ES-I3 (cell line): Measurements from ENCODE around the gene OPA3.

Experiments used
- H3K36me3 ChIP-seq: 2 replicates; pipeline ENCODE4 v1.6.1; 2013; ENCODE audit warnings: mild to moderate bottlenecking, low read length, control low read depth, moderate library complexity; ENCODE audit not compliant: insufficient read depth
- H3K4me1 ChIP-seq: 2 replicates; pipeline ENCODE4 v1.6.1; 2013; ENCODE audit warnings: mild to moderate bottlenecking, control low read depth, low read length; ENCODE audit not compliant: insufficient read depth
- H3K9ac ChIP-seq: 2 replicates; pipeline ENCODE4 v1.6.1; 2013; ENCODE audit warnings: low read depth, mild to moderate bottlenecking, low read length, moderate library complexity
- H3K9me3 ChIP-seq: 2 replicates; pipeline ENCODE4 v1.6.1; 2013; ENCODE audit warnings: mild to moderate bottlenecking, low read length, moderate library complexity; ENCODE audit not compliant: control insufficient read depth, insufficient read depth

The OPA3 gene

DNA sequence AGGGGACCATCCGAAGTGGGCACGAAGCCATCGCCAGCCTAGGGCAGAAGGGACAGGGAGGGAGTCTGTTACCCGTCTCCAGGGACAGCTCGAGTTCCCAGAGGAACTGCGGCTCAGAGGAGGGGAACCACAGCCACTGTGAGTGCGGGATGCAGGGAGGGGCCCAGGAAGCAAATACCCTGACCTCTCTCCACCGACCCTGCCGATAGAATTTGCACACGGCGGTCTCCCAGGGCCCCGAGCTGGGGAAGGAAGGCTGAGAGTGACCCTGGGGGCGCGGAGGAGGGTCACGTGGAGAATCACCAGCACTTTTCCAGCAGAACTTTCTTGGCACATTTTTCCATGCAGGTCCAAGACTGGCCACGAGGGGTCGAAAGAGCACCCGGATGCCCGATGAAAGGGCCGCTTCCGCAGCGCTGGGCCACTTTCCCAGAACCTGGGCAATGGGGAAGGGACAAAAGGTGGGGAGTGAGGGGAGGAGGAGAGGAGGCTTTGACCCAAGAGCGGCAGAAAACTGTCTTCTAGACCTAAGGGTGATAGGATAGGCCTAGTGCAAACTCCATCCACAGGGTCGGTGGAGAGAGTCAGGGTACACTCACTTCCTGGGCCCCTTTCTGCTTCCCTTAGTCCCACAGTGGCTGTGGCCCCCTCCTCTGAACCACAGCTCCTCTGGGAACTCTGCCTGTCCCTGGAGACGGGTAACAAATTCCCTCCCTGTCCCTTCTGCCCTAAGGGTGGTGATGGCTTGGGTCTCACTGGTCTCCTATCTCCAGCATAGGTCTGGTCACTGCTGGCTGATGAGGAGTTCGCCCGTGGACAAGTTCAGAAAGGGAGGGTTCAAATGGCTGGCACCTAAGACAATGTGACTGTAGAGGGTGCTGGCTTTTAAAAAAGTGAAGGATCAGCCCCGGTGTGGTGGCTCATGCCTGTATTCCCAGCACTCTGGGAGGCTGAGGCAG is 22.7 kb upstream of the OPA3 start:
- Histone ChIP-seq H3K4me1 (peaks cover 4% of the 10 kb centered on the region; the same call in 1 of the 2 replicates), H3K9ac (peak overlapping the region; percentile 73), H3K36me3 (peaks cover 6% of the 10 kb centered on the region), H3K9me3 (no peaks in the 10 kb centered on the region)

DNA sequence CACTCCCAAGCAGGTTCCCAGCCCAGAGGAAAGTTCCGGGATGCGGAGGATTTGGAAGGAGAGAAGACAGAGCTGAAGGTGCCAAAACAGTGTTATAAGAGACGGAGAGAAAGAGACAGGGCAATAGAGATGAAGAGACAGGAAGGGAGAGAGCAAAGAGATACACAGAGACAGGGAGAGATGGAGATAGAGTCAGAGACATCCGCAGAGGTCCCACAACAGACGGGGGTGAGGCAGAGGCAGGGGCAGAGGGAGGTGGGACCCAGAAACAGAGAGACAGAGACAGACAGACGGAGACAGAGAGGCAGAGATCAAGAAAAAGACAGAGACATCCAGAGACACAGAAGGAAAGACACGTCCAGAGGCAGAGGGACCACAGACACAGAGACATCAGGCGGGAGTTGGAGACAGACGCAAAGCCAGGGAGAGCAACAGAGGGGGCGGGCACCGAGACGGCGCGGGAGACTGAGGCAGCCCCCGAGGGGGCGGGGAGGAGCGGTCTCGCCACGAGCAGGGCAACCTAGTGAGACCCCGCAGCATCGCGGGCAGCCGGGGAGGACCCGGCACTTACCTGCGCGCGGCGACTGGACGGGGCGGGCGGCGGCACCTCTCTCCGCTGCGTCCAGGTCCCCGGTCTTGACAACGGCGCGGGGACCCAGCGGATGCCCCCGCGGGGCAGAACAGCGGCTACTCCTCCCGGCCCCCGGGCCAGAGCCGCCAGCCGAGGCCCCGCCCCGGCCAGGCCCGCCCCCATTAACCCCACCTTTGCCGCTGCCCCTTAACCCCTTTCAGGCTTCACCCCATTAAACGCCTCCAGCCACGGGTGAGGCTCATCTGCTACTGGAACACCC is 17.1 kb upstream of the OPA3 start, which contains the start of gene GPR4:
Gene GPR4, minus strand, starts transcription at position 689 of the 851 bp plus-strand sequence. CDS start 10,346 bp downstream, outside the sequence.
- H3K36me3 ChIP-seq: no peaks in the 10 kb centered on the region
- H3K9ac ChIP-seq: peak within 1 kb of the TSS; percentile 37; the same call in 1 of the 2 replicates
- H3K9me3 ChIP-seq: no peaks in the 10 kb centered on the region
- H3K4me1 ChIP-seq: peaks cover 8% of the 10 kb centered on the region; the same call in 1 of the 2 replicates

DNA sequence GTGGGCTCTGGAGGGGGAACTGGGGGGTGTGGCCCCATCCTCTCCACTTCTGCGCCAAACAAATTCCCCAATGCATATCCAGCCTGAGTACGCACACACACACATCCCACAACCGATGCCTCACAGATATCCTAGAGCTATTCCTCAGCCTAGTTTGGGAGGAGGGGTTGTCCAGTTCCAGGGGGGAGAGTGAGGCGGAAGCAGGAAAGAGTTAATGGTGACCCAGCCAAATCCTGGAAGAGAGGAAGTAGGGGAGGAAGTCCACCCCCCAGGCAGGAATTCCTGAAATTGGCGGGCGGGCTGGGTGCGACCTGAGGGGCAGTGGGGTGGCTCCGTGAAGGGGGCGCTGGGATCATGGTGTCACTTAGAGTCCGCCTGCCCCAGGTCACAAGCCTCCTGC is 16.5 kb upstream of the OPA3 start:
- Histone ChIP-seq H3K4me1 (peaks cover 8% of the 10 kb centered on the region; the same call in 1 of the 2 replicates), H3K9ac (peak overlapping the region; percentile 37; the same call in 1 of the 2 replicates)

DNA sequence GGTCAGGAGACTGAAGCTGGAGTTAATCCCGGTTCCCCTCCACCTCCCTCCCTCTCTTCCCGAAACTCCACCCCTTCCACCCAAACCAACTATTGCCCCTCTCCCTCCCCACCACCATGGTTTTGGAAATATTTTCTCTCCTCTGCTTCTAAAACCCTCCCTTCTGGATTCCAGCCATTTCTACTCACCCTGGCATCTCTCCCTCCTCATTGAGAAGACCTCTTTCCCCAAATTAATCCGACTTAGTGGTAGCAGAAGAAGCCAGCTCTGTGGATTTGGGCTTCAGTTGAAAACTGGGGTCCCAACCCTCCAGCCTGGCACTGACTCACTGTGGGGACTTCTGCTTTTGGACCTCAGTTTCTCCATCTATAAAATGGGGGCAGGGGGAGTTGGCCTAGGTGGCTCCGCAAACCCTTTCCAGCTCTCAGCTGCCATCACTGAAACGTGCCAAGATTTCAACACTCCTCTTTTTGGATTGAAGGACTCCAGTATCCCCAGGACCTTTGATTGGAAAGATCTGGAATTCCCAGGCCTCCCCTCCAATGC is 15.8 kb upstream of the OPA3 start:
- Histone ChIP-seq H3K36me3 (no peaks in the 10 kb centered on the region), H3K9ac (no peak overlapping the region), H3K4me1 (peaks cover 8% of the 10 kb centered on the region; the same call in 1 of the 2 replicates), H3K9me3 (no peaks in the 10 kb centered on the region)

More for the DNA sequence above, 16.5 kb upstream of the OPA3 start:
- Histone ChIP-seq H3K36me3 (no peaks in the 10 kb centered on the region), H3K9me3 (no peaks in the 10 kb centered on the region)

DNA sequence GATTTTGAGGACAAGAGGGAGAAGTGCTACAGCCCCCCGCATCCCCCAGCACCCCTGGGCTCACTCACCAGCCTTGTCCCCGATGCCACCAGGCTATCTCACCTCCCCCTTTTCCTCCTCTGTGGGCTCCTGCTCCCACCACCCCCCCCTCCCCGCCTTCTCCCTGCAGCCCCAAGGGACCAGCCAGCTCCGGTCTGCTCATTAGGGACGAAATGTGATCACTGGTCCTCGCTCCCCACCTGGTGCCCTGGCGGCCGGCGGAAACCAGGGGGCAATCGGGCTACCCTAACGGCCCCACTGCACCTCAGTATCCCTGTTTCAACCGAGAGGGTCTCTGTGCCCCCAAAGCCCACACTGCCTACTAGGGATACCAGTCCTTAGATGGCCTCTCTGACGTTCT is 14.7 kb upstream of the OPA3 start:
- Histone ChIP-seq H3K36me3 (no peaks in the 10 kb centered on the region), H3K9me3 (no peaks in the 10 kb centered on the region), H3K9ac (peak overlapping the region; percentile 6), H3K4me1 (peaks cover 8% of the 10 kb centered on the region; the same call in 1 of the 2 replicates)

DNA sequence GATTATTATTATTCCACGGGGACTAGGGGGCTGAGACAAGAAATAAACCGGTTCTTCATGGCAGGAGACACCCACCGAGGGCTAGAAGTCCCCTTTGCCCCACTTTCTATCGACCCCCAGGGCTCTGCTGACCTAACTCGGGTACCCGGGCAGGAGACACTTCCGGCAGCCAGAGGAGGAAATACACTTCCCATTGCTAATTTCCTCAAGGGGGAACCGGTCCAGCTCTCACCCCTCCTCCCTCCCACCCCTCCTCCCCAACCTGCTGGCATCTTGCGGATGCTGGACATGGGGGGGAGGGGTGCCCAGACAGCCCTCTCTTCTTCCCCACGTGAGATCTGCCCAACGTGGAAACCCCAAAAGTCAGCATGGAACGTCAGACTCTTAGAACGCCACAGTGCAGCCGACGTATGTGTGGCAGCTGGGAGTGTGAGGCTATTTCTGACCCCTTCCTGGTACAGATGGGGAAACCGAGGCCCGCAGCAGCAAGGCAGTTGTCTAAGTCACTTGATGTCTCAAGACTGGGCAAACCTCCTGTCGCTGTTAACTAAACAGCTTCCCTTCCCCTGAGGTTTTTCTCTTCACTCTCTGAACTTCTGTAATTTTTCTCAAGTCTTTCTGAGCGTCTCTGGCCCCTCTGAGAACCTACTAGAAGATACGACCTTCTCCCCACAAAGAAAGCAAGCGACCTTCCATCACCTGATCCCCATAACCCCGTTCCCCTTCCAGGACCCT is 13.8 kb upstream of the OPA3 start:
- peaks cover 8% of the 10 kb centered on the region; the same call in 1 of the 2 replicates for H3K4me1 ChIP-seq
- peak overlapping the region; percentile 46; the same call in 1 of the 2 replicates for H3K9ac ChIP-seq
- H3K36me3 ChIP-seq: no peaks in the 10 kb centered on the region
- no peaks in the 10 kb centered on the region for H3K9me3 ChIP-seq

DNA sequence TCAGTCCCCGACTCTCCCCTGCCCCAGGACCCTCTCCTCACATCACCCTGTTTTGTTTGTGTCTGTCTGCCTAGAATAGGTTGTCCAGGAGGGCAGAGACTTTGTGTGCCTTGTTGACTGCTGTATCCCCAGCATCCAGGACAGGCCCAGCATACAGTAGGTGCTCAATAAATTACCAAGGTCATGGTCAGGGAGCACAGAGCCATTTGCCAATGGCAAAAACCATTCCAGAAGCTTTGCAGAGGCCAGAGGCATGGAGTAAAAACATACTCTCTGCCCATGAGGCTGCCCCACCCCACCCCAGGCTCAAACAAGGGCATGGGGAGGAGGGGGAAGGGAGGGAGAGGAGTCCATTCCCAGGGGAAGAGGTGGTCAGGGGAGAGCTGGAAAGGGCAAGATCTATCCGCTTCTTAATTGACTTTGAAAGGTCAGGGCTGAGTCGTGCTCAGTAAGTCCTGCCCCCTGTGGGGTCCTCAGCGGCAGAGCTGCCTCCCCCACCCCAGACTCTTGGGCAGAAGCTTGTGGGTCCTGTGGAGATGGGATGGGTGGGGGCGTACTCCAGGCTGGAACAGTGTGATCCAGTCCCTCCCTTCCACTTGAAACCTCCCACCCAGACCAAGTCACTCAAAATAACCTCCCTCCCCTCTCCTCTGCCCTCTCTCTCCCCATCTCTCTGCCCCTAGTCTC is 13.0 kb upstream of the OPA3 start:
- Histone ChIP-seq H3K36me3 (no peaks in the 10 kb centered on the region), H3K9me3 (no peaks in the 10 kb centered on the region), H3K9ac (peak overlapping the region; percentile 46; the same call in 1 of the 2 replicates), H3K4me1 (peaks cover 8% of the 10 kb centered on the region; the same call in 1 of the 2 replicates)

DNA sequence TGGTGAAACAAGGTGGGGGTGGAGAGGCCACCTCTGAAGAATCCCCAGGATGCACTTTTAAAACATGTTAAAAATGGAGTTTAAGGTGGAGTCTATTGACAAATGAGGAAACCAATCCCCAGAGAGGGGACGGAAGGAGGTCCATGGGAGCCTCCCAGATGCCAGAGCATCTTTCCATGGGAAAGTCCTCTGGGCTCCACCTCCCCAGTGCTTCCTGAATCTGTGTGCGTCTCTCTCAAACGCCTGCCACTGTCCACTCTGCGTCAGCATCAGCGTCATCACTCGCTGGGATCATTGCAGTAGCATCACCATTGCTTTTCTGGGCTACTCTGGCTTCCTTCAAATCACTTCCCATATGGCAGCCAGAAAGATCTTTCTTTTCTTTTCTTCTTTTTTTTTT is 11.2 kb upstream of the OPA3 start:
- no peaks in the 10 kb centered on the region for H3K9me3 ChIP-seq
- no peaks in the 10 kb centered on the region for H3K36me3 ChIP-seq
- H3K4me1 ChIP-seq: peaks cover 8% of the 10 kb centered on the region; the same call in 1 of the 2 replicates
- H3K9ac ChIP-seq: no peak overlapping the region

DNA sequence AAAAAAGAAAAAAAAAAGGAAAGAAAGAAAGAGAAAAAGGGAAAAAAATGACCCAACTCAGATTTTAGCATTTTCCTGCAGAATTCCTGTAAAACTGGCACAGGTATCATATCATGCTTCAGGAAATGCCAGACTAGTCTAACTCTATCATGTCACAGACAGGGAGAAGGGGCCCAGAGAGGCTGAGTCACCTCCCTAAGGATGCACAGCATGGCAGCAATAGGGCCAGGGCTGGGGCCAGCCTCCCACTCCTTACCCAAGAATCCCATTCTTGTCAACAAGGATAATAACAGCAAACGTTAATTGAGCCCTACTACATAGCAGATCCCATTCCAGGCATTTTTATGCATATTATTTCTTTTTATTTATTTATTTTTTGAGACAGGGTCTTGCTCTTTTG is 8.9 kb upstream of the OPA3 start:
- no peaks in the 10 kb centered on the region for H3K36me3 ChIP-seq
- H3K4me1 ChIP-seq: peaks cover 1% of the 10 kb centered on the region; the same call in 1 of the 2 replicates
- no peak overlapping the region for H3K9ac ChIP-seq
- H3K9me3 ChIP-seq: no peaks in the 10 kb centered on the region

DNA sequence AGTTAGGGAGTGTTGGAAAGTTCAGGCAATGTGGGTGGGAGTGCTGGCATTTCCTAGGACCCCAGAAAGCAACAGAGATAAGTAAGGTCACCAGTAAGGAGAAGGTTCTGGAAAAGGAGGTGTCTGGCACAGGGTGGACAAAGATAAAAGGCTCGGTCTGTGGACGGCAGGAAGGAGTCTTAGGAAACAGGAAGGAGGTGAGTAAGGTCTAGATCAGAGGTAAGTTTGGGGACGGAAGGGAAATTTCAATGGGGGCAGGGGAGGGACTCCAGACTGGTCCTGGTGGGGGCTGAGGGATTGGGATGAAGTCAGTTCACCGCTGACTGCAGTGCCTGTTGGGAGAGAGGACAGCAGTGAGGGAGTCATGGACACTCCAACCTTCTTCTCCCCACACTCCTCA is 7.8 kb upstream of the OPA3 start:
- H3K9me3 ChIP-seq: no peaks in the 10 kb centered on the region
- no peaks in the 10 kb centered on the region for H3K4me1 ChIP-seq
- no peak overlapping the region for H3K9ac ChIP-seq
- no peaks in the 10 kb centered on the region for H3K36me3 ChIP-seq

DNA sequence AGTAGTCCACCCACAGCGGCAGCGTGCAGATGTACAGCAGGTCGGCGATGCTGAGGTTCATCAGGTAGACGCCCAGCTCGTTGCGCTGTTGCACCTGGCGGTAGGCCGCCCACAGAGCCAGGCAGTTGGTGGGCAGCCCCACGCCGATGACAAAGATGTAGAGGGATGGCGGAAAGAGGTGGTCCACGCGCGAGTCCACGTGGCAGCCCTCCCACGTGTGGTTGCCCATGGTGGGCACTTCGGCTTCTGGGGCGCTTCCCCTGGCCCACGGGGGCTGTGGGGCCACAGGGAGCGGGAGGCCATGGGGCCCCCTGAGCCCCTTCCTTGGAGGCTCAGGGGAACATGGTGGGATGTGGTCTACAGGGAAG is 7.0 kb upstream of the OPA3 start:
- Histone ChIP-seq H3K4me1 (no peaks in the 10 kb centered on the region), H3K36me3 (no peaks in the 10 kb centered on the region), H3K9ac (no peak overlapping the region), H3K9me3 (no peaks in the 10 kb centered on the region)

DNA sequence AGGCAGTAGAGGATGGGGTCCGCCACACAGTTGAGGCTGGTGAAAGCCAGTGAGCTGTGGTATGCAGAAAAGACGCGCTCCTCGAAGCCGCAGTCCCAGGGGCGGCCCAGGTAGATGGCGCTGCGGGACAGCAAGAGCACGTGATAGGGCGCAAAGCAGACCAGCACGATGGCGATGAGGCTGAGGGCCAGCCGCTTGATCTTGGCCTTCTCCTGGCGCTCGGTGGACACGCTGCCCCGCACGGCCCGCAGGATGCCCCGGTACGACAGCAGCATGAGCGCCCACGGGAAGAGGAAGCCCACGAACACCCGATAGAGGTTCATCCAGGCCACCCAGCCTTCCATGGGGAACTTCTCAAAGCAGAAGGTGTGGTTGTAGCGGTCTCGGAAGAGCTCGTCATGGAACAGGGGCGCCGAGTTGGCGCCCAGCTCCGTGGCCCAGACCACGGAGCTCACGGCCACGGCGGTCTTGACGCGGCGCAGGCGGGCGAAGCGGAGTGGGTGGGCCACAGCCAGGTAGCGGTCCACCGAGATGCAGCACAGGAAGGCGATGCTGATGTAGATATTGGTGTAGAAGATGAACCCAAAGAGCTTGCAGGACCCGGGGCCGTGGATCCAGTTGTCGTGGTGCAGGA is 6.5 kb upstream of the OPA3 start:
- no peaks in the 10 kb centered on the region for H3K9me3 ChIP-seq
- no peaks in the 10 kb centered on the region for H3K4me1 ChIP-seq
- no peak overlapping the region for H3K9ac ChIP-seq
- H3K36me3 ChIP-seq: no peaks in the 10 kb centered on the region
